GM12874 (cell line): ENCODE results near the gene MAP1LC3C.

Experiments used
- TF ChIP-seq, protein P1 (sequence below): IDR thresholded peaks from 2 replicates; pipeline ENCODE4 v1.5.1; 2011; ENCODE audit warnings: low read depth, mild to moderate bottlenecking, control low read depth, low read length, moderate library complexity; ENCODE audit not compliant: insufficient read depth

MAP1LC3C gene

GRCh38 chr1:241999026-241999425, at the start of gene MAP1LC3C:
Gene MAP1LC3C (minus strand): TSS chr1:241999098. CDS start chr1:241999008, 90 bp downstream.
- TF ChIP-seq, protein P1, sequence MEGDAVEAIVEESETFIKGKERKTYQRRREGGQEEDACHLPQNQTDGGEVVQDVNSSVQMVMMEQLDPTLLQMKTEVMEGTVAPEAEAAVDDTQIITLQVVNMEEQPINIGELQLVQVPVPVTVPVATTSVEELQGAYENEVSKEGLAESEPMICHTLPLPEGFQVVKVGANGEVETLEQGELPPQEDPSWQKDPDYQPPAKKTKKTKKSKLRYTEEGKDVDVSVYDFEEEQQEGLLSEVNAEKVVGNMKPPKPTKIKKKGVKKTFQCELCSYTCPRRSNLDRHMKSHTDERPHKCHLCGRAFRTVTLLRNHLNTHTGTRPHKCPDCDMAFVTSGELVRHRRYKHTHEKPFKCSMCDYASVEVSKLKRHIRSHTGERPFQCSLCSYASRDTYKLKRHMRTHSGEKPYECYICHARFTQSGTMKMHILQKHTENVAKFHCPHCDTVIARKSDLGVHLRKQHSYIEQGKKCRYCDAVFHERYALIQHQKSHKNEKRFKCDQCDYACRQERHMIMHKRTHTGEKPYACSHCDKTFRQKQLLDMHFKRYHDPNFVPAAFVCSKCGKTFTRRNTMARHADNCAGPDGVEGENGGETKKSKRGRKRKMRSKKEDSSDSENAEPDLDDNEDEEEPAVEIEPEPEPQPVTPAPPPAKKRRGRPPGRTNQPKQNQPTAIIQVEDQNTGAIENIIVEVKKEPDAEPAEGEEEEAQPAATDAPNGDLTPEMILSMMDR, result no peak

DNA sequence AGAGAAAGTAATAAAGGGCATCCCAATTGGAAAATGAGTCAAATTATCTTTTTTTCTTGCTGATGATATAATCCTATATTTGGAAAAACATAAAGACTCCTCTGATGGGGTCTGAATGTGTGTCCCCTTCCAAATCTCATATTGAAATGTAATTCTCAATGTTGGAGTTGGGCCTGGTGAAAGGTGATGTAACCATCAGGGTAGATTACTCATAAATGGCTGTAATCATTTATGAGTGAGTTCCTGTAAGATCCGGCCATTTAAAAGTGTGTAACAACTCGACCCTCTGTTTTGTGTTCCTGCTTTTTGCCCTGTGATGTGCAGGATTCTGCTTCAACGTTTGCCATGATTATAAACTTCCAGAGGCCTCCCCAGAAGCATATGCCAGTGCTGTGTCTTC, 44.3 kb upstream of the MAP1LC3C start:
- TF ChIP-seq, protein P1, result no peak

DNA sequence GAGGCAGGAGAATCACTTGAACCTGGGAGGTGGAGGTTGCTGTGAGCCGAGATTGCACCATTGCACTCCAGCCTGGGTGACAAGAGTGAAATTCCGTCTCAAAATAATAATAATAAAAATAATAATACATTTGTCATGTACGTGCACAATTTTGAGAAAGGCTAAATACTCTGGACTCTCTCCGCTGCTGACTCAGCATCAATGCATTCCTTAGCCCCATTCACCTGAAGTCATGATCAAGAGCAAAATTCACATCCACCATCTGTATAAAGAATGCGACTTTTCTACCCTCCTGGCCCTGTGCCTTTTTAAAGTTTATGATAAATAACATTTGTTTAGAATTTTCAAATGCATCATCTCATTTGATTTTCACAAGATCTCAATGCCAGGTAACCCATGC, 35.5 kb upstream of the MAP1LC3C start:
- TF ChIP-seq, protein P1, result no peak

DNA sequence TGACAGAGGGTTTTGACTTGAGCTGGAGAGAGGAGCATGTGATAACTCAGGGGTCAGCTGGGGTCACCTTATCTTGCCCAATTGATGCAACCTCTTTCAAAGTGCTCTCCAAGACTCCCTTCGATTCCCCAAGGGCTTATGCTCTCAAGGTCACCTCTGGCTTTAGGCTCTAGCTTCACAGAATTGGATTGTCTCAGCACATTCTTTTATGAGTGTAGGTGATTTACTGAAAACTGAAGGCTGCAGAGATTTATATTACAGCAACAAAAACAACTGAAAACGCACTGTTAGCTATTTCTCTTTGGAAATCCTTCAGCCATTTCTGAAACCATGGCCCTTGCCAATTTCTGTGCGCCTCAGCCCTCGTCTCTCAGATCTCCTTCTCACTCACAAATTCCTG, 34.5 kb upstream of the MAP1LC3C start:
- TF ChIP-seq, protein P1, result no peak

DNA sequence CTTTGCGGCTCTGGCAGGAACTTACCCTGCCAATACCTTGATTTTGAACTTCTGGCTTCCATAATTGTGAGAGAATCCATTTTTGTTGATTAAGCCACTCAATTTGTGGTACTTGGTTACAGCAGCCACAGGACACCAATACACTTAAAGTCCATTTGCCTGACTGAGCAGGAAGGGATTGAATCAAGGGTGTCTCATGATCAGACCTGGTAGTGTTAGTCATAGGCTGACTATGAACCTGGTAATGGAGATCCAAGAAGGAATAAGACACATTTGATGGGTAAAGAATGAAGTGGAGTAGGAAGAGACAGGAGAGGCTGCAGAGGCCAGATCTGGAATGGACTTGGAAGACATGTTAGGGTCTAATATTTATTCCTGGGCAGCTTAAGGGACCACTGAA, 31.2 kb upstream of the MAP1LC3C start:
- TF ChIP-seq, protein P1, result no peak

DNA sequence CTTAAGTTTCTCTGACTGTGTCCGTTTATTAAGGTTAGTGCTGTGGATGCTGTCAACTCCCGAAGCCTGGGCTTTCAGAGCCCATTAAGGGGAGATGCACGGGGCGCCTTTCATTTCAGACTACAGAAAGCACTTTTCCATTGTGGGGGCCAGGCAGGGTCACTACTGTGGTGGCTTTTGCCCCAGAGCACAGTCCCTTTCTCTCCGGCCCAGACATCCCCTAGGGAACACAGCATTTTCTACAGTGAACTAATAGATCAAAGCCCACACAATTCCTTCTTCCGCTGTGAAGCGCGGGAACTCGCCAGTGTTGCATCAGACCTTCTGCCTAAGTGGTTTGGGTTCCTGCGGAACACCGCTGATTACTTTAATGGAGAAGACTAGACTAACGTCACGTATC, 26.8 kb upstream of the MAP1LC3C start:
- TF ChIP-seq, protein P1, result no peak

GRCh38 chr1:242023805-242024204, 24.9 kb upstream of the MAP1LC3C start:
- TF ChIP-seq, protein P1, result no peak

DNA sequence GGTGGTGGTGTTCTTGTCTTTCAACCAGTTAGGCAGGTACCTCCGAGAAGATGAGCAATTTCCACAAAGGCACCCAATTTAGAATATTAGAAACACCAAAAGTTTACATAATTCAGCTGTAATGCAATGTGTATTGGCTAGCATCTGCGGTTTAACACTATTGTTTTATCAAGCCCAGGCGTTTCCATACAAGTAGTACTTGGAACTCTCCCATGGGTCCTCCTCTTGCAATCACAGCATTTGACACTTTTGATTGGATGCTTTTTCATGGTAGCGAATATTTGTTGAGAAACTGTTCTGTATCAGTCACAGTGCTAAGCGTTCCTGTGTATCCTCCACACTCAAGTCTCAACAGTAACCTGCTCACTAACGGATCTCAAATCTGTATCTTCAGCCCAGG, 20.1 kb upstream of the MAP1LC3C start:
- TF ChIP-seq, protein P1, result no peak
